Measurements from ENCODE around the gene DPH6. TPM values are rescaled to one million over a fixed set of nuclear protein-coding genes. Genes with fewer than 3 reads are reported as not detected.

The DPH6 gene
- total RNA-seq, 1 experiment from 2014 or later: 25.7 TPM

- intact Hi-C loops (cut with micrococcal nuclease; ENCODE audit: unreplicated experiment): no loop called here
- Histone ChIP-seq H3K4me1 (ENCODE audit: insufficient read depth, low read length, poor library complexity, severe bottlenecking) (peaks cover 8% of the 10 kb centered on the region), H3K27ac (ENCODE audit: low read depth, low read length, poor library complexity, severe bottlenecking) (no peak overlapping the region), H3K9me3 (ENCODE audit: low read depth, low read length, poor library complexity, severe bottlenecking) (no peaks in the 10 kb centered on the region), H3K4me3 (ENCODE audit: low read depth, low read length, poor library complexity, severe bottlenecking) (no peak overlapping the region), H3K27me3 (replicated peaks; ENCODE audit: insufficient read depth, low read depth, low read length, poor library complexity) (no peaks in the 10 kb centered on the region), H3K36me3 (ENCODE audit: insufficient read depth, low read length, poor library complexity, severe bottlenecking) (no peaks in the 10 kb centered on the region)
- no TSS peak for BruUV-seq (replicated peaks)
- TF ChIP-seq EZH2 (IDR thresholded peaks at IDR 0.05; ENCODE audit: borderline replicate concordance, low read depth, low read length, poor library complexity, severe bottlenecking) (no peak), CTCF (conservative IDR thresholded peaks at IDR 0.05; ENCODE audit: low read depth, low read length) (no peak)
- ChIA-PET POLR2A (ENCODE audit: low non-redundant PET) (no interaction called here), CTCF (no interaction called here)
- no peak for DNase-seq (ENCODE audit: low spot score)
Observed at GRCh38 chr15:35496585-35496984, 49.4 kb downstream of the DPH6 start.

GRCh38 chr15:35495080-35495479 is 50.9 kb downstream of the DPH6 start:
- H3K4me3 ChIP-seq (ENCODE audit: low read depth, low read length, poor library complexity, severe bottlenecking): no peak overlapping the region
- CTCF ChIA-PET: no interaction called here
- intact Hi-C loops (cut with micrococcal nuclease; ENCODE audit: unreplicated experiment): no loop called here
- no peaks in the 10 kb centered on the region for H3K36me3 ChIP-seq (ENCODE audit: insufficient read depth, low read length, poor library complexity, severe bottlenecking)
- H3K4me1 ChIP-seq (ENCODE audit: insufficient read depth, low read length, poor library complexity, severe bottlenecking): peaks cover 8% of the 10 kb centered on the region
- no peaks in the 10 kb centered on the region for H3K27me3 ChIP-seq (replicated peaks; ENCODE audit: insufficient read depth, low read depth, low read length, poor library complexity)
- H3K9me3 ChIP-seq (ENCODE audit: low read depth, low read length, poor library complexity, severe bottlenecking): no peaks in the 10 kb centered on the region
- BruUV-seq (replicated peaks): no TSS peak
- TF ChIP-seq EZH2 (IDR thresholded peaks at IDR 0.05; ENCODE audit: borderline replicate concordance, low read depth, low read length, poor library complexity, severe bottlenecking): no peak
- no peak for TF ChIP-seq CTCF (conservative IDR thresholded peaks at IDR 0.05; ENCODE audit: low read depth, low read length)
- POLR2A ChIA-PET (ENCODE audit: low non-redundant PET): no interaction called here
- no peak overlapping the region for H3K27ac ChIP-seq (ENCODE audit: low read depth, low read length, poor library complexity, severe bottlenecking)
- DNase-seq (ENCODE audit: low spot score): no peak

GRCh38 chr15:35491999-35492398 is 54.0 kb downstream of the DPH6 start:
- CTCF ChIA-PET: no interaction called here
- Histone ChIP-seq H3K9me3 (ENCODE audit: low read depth, low read length, poor library complexity, severe bottlenecking) (peaks cover 1% of the 10 kb centered on the region), H3K36me3 (ENCODE audit: insufficient read depth, low read length, poor library complexity, severe bottlenecking) (no peaks in the 10 kb centered on the region), H3K4me1 (ENCODE audit: insufficient read depth, low read length, poor library complexity, severe bottlenecking) (peaks cover 8% of the 10 kb centered on the region), H3K4me3 (ENCODE audit: low read depth, low read length, poor library complexity, severe bottlenecking) (no peak overlapping the region), H3K27ac (ENCODE audit: low read depth, low read length, poor library complexity, severe bottlenecking) (no peak overlapping the region), H3K27me3 (replicated peaks; ENCODE audit: insufficient read depth, low read depth, low read length, poor library complexity) (no peaks in the 10 kb centered on the region)
- no peak for TF ChIP-seq EZH2 (IDR thresholded peaks at IDR 0.05; ENCODE audit: borderline replicate concordance, low read depth, low read length, poor library complexity, severe bottlenecking)
- TF ChIP-seq CTCF (conservative IDR thresholded peaks at IDR 0.05; ENCODE audit: low read depth, low read length): no peak
- intact Hi-C loops (cut with micrococcal nuclease; ENCODE audit: unreplicated experiment): no loop called here
- BruUV-seq (replicated peaks): no TSS peak
- no peak for DNase-seq (ENCODE audit: low spot score)
- POLR2A ChIA-PET (ENCODE audit: low non-redundant PET): interaction anchor here (0.7 kb wide), 1 partner anchor 987 kb away, joined by 3 read pairs; no protein-coding TSS in a partner anchor

Data from A673 (cell line).